Measurements from ENCODE around the gene PLOD3.
"Not testable (repeated sequence)": the region's sequence is repeated elsewhere in the genome, so short reads cannot be mapped to it uniquely, and the experiment has no call there.

The PLOD3 gene

GRCh38 chr7:101217388-101218235 is at the start of gene PLOD3, which contains the start of gene ZNHIT1:
TSS of gene PLOD3 (minus strand) at chr7:101217581. CDS start at chr7:101217274, 307 bp downstream.
TSS of gene ZNHIT1 (plus strand) at chr7:101218165. CDS start at chr7:101218196, 31 bp downstream.
- DNase-seq: peak; percentile 82

- DNase-seq: no peak
These were observed 48.5 kb upstream of the PLOD3 start for GRCh38 chr7:101265622-101266516.

- not testable (repeated sequence) for DNase-seq
These were observed 46.8 kb upstream of the PLOD3 start for GRCh38 chr7:101264102-101264706.

DNA sequence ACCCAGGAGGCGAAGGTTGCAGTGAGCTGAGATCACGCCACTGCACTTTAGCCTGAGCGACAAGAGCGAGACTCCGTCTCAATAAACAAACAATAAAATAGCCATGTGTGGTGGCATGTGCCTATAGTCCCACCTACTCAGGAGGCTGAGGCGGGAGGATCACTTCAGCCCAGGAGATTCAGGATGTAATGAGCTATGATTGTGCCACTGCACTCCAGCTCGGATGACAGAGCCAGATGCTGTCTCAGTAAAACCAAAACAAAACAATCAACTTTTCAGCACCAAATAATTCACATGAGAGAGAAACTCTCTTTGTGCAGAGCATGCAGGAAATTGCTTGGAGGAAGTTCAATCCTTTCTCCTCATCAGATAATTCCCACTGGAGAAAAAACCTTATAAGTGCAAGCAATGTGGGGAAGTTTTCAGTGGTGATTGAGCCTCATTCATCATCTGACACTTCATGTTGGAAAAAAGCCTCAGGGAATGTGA is 40.9 kb upstream of the PLOD3 start:
- no peak for DNase-seq

GRCh38 chr7:101255796-101256195 is 38.4 kb upstream of the PLOD3 start:
- no peak for DNase-seq

- not testable (repeated sequence) for DNase-seq
These were observed 35.8 kb upstream of the PLOD3 start for GRCh38 chr7:101253199-101253598.

DNA sequence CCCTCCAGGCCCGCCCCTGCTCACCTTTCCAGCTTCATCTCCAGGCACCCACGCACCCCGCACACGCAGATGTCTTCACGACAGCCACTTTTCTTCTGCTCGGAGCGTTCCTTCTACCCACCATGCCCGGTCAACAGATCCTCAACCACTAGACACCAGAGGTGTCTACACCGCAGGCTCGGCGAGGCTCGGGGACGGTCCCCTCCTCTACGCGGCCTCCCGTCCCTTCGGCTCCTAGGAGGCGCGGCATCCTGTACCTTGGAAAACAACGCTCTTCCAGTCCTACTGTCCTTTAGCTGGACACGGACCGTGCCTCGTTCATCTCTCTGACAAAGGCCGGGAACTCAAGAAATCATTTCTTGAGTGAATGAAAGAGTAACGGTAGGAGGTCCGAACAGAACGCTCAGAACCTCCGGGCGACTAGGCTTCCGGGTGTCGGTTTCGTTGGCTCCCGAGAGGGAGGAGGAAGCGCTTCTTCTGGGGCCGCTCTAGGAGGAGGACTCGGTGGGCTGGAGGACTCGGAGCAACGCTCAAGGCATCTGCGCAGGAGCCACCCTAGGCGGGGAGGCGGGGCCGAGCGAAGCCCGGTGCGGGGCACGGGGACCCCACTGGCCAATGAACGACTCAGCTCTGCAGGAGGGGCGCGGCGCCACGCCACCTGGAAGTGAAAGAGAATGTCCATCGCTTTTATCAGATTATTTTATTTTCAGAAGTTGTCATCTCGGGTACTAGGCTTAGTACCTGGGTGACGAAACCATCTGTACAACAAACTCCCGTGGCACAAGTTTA is 34.7 kb upstream of the PLOD3 start:
- DNase-seq: peak; percentile 89

DNA sequence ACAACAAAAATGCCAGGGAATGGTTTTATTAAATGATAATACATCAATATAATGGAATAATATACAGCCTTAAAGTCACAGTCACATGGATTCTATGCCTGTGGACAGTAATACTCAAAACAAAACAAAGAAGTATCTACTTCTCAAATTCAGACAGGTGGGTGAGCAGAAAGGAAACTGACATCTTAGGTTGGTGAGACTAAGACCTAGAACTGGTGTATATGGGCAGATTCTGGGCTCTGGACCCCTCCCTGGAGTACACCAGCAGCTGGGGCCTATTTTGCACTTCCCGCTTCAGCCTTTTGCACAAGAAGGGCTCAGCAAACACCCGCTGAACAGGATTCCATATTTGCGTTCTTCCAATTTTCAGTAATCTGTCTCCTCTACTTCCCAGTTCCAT is 32.9 kb upstream of the PLOD3 start:
- DNase-seq: no peak

DNA sequence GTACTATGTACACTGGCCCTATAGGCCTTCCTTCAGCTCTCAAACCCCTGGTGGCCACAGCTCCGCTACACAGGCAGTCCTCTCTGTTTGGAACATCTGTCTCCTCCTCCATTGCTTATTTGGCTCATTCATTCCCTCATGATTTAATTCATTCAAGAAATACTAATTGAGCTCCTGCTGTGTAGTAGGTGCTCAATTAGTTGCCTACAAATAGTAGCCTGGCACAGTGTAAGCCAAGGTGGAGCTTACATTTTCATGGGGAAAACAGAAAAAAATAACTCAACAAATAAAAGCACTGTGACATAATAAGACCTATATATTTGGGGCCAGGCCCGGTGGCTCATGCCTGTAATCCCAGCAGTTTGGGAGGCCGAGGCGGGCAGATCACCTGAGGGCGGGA is 30.9 kb upstream of the PLOD3 start:
- no peak for DNase-seq

- DNase-seq: no peak
These were observed 27.8 kb upstream of the PLOD3 start for GRCh38 chr7:101245147-101245668.

- peak; percentile 87 for DNase-seq
These were observed 27.2 kb upstream of the PLOD3 start, which contains the start of gene FIS1 for GRCh38 chr7:101244375-101245146. TSS of gene FIS1 (minus strand) at chr7:101245081. CDS start at chr7:101245004, 77 bp downstream.

- DNase-seq: no peak
These were observed 26.4 kb upstream of the PLOD3 start for GRCh38 chr7:101243646-101244374.

GRCh38 chr7:101241443-101242349 is 24.3 kb upstream of the PLOD3 start:
- DNase-seq: no peak

DNA sequence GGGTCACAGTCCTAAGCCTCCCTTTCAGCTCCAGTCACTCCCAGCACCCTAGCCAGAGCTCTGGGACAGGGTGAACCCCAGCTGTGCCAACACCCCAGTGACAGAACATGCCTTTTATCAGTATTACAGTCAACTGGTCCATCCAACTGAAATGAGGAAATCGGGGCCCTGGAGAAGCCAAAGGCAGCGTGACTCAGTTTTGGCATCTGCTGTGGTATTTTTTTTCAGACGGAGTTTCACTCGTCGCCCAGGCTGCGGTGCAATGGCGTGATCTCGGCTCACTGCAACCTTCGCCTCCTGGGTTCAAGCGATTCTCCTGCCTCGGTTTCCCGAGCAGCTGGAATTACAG is 23.6 kb upstream of the PLOD3 start:
- DNase-seq: no peak

DNA sequence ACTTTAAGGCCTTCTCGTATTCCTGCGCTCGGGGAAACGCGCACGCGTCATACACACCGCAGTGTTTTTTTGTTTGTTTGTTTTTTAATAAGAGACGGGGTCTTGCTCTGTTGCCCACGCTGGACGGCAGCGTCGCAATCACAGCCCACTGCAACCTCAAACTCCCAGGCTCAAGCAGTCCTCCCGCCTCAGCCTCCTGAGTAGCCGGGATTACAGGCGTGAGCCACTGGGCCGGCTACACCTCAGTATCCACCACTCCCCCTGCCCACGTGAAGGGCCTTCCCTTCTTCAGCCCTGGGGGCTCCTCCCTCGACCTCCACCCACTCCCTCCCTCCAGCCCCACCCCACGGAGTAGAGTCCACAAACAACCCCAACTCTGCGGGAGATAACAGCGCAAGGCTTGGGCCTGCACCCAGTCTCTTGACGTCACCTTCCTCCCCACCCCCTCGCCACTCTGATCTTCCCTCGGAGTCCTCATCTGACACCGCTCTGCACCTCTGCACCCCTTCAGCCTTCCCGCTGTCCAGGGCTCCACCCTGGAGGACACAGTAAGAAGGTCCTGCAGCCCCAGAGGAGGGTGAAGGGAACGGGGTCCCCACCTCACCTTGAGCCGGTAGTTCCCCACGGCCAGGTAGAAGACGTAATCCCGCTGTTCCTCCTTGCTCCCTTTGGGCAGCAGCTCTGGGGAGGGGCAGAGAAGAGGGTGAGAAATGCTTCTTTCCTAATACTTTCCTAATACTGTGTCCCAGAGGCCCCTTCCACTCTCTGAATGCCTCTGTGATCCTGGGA is 23.0 kb upstream of the PLOD3 start:
- DNase-seq: no peak

DNA sequence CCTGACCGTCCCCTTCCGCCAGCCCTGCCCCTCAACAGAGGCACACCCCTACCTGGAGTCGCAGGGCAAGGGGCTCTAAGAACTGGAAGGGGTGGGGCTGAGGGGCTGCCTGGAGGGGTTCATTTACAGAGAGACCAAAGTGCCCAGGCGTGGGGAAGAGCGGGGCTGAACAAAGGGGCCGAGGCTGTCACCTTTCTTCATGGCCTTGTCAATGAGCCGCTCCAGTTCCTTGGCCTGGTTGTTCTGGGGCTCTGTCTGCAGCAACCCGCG is 22.5 kb upstream of the PLOD3 start:
- no peak for DNase-seq

DNA sequence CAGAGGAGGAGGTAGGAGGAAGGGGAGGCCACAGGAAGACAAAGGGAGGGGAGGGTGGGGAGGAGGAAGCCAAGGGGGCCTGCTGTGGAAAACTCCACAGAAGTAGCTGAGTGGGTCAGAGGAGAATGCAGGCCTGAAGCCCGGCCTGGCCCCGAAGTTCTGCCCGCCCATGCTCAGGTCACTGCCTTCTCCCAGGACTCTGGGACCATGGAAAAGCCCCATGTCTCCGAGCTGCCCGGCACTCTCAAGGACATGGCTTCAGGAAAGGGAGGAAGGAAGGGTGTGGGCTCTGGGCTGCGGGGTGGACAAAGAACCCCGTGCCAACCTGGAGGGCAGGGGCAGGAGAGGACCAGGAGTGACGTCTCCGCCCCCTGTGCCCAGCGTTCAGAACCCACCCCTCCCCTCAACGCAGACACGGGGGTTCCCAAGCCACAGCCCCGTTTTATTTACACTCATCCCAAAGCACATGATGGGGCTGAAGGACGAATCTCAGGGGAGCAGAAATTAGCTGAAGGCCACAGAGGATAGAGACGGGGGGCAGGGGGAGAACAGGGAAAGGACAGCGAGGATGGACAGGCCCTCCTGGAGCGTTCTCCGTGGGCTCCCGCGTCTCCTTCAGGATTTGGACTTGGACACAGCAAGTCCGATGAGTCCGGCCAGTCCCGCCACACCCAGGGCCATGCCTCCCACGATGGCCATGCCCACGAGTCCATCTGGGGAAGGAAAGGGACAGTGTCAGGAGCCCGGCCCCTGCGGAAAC is 22.0 kb upstream of the PLOD3 start:
- DNase-seq: no peak
